K562 (cell line): ENCODE measurements around the gene NOCT.

Experiments used
- CBX2 ChIP-seq: fragments of 200-600 bp; sonication (generic); IDR thresholded peaks from one replicate; pipeline ENCODE4 v1.6.1; 2012; ENCODE audit warnings: mild to moderate bottlenecking, low read length, inconsistent platforms; ENCODE audit not compliant: insufficient read depth, poor library complexity, severe bottlenecking
- POLR2A ChIP-seq: fragments of 450-650 bp; conservative IDR thresholded peaks from 2 replicates; pipeline ENCODE4 v1.6.1; 2016
- POLR2G ChIP-seq: fragments of 200-400 bp; formaldehyde crosslinking; IDR thresholded peaks from 2 replicates; pipeline ENCODE4 v1.6.1; 2017; ENCODE audit warnings: low read depth, mild to moderate bottlenecking, antibody characterized with exemption, low read length, moderate library complexity
- SRSF9 ChIP-seq: fragments of 200-400 bp; formaldehyde crosslinking; IDR thresholded peaks from 2 replicates; pipeline ENCODE4 v1.6.1; 2017; ENCODE audit warnings: low read depth, low read length, borderline replicate concordance
- ZFX ChIP-seq: sonication (generic); formaldehyde crosslinking; IDR thresholded peaks from 2 replicates; pipeline ENCODE4 v1.8.0; 2022; ENCODE audit warnings: mild to moderate bottlenecking, missing genetic modification reagents, moderate library complexity
- TF ChIP-seq, protein P1 (sequence below): fragments of 250-450 bp; sonication (Bioruptor Pico); IDR thresholded peaks from 2 replicates; pipeline ENCODE4 v1.4.0; 2020; ENCODE audit warnings: mild to moderate bottlenecking
- TF ChIP-seq, protein P2 (sequence below): IDR thresholded peaks from 2 replicates; pipeline ENCODE4 v1.6.1; 2016; ENCODE audit warnings: missing genetic modification characterization, missing compliant biosample characterization

DNA sequence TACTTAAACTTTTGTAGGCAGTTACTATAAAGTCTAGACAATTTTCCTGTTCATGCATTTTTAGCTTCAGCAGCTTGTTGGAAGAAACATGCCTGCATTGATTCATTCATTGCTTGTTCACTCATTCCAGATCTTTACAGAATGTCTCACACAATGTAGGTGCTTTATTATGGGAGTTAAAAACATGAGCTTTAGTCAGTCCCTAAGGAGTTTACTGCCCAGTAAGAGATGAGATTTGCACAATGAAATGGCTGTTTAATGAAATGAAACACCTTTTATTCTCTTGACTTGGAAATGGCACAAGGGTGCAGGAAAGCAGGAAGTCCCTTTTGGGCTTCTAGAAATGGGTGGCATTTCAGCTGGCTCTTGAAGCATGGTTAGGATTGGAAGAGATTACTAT lies 2.9 kb downstream of the NOCT start:
- TF ChIP-seq, protein P1, sequence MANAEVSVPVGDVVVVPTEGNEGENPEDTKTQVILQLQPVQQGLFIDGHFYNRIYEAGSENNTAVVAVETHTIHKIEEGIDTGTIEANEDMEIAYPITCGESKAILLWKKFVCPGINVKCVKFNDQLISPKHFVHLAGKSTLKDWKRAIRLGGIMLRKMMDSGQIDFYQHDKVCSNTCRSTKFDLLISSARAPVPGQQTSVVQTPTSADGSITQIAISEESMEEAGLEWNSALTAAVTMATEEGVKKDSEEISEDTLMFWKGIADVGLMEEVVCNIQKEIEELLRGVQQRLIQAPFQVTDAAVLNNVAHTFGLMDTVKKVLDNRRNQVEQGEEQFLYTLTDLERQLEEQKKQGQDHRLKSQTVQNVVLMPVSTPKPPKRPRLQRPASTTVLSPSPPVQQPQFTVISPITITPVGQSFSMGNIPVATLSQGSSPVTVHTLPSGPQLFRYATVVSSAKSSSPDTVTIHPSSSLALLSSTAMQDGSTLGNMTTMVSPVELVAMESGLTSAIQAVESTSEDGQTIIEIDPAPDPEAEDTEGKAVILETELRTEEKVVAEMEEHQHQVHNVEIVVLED = no peak
- TF ChIP-seq ZFX (no peak), POLR2A (no peak), CBX2 (no peak), POLR2G (no peak), SRSF9 (no peak)
- TF ChIP-seq, protein P2, sequence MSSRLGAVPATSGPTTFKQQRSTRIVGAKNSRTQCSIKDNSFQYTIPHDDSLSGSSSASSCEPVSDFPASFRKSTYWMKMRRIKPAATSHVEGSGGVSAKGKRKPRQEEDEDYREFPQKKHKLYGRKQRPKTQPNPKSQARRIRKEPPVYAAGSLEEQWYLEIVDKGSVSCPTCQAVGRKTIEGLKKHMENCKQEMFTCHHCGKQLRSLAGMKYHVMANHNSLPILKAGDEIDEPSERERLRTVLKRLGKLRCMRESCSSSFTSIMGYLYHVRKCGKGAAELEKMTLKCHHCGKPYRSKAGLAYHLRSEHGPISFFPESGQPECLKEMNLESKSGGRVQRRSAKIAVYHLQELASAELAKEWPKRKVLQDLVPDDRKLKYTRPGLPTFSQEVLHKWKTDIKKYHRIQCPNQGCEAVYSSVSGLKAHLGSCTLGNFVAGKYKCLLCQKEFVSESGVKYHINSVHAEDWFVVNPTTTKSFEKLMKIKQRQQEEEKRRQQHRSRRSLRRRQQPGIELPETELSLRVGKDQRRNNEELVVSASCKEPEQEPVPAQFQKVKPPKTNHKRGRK (tag) = no peak
